Suppressor macrophage treated with lipopolysaccharide for 4 hours (primary cell): Measurements from ENCODE around the gene ANKRD52.
"Not testable (repeated sequence)": the region's sequence is repeated elsewhere in the genome, so short reads cannot be mapped to it uniquely, and the experiment has no call there.

Experiments used
- DNase-seq: peaks from one replicate; pipeline ENCODE4 v3.0.0-alpha.2; 2020

Gene ANKRD52

DNA sequence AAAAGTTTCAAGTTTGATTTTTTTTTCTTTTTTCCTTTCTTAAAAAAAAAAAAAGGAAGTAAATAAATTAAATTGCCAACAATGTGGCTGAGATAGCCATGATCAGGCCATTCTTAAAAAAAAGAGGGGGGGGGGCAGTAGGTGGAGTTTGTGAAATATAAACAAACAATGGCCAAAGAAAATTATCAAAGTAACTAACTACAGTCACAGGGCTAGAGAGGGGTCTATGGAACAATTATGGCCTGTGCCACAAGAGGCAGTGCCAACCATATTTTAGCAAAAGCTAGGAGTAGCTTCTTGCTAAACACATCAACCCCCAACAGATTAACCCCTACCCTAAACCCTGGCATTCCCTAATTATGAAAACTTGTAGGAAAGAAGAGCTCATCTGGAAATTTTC, 52.7 kb downstream of the ANKRD52 start:
- no peak for DNase-seq

DNA sequence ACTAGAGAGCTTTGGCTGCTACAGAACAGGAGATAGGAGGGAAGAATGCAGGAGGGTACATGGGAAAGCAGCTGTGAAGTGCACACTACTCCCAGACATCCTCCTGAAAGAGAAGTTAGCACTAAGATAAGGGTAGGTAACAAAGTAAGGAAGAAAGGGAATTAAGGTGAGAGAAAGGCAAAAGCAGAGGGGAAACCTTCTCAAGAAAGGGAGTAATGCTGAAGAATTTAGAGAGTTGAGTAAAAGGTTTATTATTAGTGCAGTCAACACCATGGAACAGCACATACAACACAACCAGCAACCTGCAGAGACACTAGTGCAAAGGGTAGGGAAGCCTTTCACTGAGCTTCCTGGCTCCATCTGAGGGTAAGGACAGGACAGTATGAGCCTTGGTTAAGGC, 53.9 kb downstream of the ANKRD52 start:
- no peak for DNase-seq

- no peak for DNase-seq
Measured at GRCh38 chr12:56202838-56203237, 55.3 kb downstream of the ANKRD52 start.

GRCh38 chr12:56202366-56202765, 55.8 kb downstream of the ANKRD52 start:
- no peak for DNase-seq

DNA sequence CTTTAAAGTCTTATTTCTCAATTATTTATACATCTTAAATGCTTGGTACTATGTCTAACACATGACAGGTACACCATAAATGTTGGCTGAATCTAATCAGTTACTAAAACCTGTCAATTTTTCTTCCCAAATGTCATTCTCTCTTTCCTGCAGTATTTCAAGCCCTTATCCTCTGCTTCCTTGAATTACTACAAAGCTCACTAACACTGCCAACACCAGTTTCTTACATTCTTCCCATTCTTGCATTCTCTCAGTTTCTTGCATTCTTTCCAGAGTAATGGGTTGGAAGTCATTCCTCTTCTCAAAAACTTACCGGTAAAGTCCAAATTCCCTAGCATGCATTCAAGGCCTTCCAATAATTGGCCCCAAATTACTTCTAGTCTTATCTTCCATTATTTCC, 59.3 kb downstream of the ANKRD52 start:
- DNase-seq, result no peak

DNA sequence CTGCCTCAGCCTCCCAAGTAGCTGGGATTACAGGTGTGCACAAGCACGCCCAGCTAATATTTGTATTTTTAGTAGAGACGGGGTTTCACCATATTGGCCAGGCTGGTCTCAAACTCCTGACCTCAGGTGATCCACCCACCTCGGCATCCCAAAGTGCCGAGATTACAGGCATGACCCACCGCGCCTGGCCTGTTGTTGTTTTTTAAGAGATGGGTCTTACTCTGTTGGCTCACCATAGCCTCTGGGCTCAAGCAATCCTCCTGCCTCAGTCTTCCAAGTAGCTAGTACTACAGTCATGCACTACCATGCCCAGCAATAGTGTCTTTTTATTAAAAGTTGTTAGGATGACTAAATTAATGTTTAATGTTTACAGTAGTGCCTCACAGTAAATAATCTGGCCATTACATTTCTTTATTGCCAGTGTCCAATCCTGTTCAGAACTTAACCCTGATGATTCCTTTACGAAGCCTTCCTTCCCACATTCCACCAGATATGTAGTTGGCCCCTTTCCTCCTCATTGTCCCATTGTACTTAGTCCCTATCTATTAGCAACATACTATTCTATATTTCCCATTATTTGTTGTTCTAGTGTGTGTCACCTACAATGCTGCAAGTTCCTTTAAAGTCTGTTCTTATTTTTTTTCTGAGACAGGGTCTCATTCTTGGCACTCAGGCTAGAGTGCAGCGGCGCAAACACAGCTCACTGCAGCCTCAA, 60.1 kb downstream of the ANKRD52 start:
- no peak for DNase-seq

- DNase-seq, result not testable (repeated sequence)
Measured at GRCh38 chr12:56196818-56197550, 61.2 kb downstream of the ANKRD52 start.

- peak; percentile 96 for DNase-seq
Measured at GRCh38 chr12:56193025-56193578, 65.1 kb downstream of the ANKRD52 start.

DNA sequence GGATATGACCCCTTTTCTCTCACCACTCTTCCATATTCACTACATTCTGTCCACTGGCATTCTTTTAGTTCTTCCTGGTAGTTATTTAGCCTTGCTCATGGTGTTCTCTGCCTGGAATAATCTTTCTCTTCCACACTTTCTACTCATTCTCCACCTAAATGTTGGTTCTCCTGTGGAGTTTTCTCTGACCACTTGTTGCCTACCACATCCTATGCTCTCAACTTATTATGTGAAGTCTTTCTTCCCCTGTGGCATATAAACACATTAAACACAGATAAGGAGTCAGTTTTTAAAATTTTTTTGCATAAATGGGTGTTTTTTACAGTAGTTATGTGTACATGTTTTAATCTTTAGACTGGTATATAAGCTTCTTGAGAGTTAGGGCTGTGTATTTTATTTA, 65.6 kb downstream of the ANKRD52 start:
- no peak for DNase-seq

DNA sequence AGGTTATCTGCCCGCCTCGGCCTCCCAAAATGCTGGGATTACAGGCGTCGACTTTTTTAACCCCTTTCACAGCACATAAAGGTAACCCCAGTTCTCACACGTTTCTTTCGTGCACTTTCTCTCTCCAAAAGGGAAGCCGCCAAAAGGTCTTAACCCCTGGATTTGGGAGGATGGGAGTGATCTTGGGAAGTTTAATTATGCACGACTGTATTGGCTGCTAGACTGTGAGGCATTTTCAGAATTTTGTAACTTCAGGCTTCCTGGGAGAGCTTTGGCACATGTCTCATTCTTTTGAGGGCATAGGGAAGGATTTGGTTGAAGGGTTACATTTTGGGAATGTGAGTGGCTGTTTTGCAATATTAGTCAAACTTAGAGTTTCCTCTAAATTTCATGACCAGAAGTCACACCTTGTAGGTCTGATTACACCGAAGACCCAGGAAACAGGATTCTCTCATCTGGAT, 67.5 kb downstream of the ANKRD52 start:
- no peak for DNase-seq

- DNase-seq, result peak; percentile 88
Measured at GRCh38 chr12:56189918-56190694, 68.1 kb downstream of the ANKRD52 start.

DNA sequence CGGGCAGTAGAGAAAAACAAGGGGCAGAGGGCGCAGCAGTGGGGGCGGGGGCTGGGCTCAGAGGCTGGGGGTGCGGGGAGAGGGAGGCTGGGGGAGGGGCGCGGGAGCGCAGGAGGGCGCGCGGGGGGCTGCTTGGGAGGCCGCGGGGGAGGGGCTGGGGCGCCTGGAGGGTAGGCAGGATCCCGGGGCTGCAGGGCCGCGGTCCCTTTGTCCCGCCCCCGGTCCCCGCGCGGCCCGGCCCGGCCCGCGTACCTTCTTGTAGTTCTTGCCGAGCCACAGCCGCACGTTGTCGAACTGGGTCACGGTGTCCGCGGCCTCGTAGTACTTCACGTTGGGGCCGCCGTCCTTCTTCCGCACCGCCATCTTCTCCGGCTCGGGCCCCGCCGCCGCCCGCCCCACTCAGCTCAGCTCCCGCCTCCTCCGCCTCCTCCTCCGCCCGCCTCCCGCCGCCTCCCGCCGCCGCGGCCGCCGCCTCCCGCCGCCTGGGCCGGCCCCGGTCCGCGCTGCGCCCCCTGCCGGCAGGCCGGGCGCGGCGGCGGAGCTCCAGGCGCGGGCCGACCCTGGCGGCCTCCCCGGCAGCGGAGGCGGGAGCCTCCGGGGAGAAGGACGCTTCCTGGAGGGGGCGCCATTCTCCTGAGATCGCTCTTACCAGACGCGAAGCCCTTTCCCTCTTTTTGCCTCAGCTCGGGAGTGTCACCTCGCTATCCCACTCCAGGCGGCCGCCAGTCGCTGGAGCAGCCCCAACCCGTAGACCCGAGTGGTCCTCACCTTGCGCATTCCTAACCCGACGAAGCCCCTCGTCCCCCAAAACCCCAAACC, 68.9 kb downstream of the ANKRD52 start, which contains the start of gene SMARCC2:
SMARCC2 (minus strand) TSS at position 385 of the 819 bp plus-strand sequence; CDS start at position 363, 22 bp downstream.
- peak; percentile 95 for DNase-seq

DNA sequence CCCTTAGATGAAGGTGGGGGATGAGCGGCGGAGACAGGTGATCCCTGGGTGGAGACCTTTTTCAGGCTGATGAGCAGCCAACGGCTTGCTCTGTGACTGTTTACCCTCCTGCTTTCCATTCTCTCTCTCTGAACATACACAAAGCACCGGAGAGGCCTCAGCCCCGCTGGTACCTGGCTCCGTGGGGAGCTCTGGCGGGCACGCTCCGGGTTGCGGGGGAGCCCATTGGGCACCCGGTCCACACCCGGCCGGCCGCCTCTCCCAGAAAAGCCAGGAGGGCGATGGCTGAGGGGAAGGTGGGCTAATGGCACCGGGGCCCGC, 69.4 kb downstream of the ANKRD52 start:
- no peak for DNase-seq

GRCh38 chr12:56188131-56188777, 69.9 kb downstream of the ANKRD52 start:
- no peak for DNase-seq
